GM21786 (cell line): ENCODE measurements around the gene UBASH3B.

ENCODE experiments used
- ATAC-seq: cut with Tn5 transposase; IDR thresholded peaks from one replicate; pipeline ENCODE4 v1.9.1; 2021; ENCODE audit not compliant: unreplicated experiment

UBASH3B gene

GRCh38 chr11:122731500-122731913 lies 76.0 kb downstream of the UBASH3B start:
- ATAC-seq, result no peak

DNA sequence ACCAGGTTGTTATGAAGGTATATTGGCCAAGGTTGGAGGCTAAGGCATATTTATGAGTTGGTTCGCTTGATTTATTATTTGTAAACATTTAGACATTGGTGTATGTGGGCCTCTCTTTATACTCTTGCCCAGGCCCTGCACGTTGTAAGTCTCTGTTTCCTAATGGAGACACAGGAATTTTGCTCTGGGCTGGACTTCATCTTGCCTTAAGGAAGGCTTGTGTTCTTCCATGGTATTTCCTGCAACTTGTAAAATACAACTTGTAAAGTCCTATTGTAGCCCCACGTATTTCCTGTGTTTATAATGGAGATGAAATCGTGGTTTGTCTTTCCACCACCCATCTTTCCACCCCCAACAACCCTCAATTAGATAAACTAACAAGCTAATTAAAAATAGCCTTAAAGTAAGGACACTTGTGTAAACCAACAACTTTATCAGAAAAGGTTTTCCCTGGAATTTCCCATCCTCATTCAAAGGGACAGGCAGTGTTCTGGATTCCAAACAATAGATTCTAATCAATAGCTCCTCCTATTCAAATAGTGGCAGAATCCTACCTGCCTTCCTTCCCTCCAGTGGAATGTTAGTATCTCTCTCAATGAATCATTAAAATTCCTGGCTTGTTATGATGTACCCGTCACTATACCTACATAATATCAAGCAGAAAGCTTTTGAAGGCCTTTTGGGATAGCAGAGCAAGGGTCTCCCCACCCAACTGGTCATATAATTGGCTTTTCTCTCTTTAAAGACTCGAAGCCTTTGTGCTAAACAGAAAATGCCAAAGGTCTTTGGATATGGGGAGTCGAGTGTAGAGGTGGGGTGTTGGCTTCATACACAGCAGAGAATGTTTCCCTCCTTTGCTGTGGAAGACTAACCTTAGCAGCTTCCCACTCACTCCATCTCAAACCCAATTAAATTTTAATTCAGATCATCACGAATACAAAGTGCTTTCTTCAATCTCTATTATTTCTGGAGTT lies 77.1 kb downstream of the UBASH3B start:
- no peak for ATAC-seq

DNA sequence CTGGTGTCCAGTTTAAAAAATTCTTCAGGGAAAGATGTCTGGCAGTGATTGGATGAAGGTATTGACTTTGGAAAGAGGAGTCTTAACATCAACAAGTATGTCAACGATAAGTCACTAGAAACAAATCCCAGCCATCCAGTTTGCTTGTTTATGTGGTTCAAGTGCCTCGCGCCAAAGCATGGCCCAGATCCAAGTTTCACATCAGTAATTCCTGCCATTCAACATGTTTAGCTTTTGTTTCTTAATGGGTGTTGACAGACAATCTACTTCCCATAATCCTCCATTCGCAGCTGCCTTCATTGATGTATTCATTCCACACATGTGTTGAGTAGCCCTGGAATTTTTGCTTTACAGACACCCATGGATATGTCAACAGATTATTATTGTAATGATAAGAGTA lies 77.8 kb downstream of the UBASH3B start:
- ATAC-seq, result no peak

DNA sequence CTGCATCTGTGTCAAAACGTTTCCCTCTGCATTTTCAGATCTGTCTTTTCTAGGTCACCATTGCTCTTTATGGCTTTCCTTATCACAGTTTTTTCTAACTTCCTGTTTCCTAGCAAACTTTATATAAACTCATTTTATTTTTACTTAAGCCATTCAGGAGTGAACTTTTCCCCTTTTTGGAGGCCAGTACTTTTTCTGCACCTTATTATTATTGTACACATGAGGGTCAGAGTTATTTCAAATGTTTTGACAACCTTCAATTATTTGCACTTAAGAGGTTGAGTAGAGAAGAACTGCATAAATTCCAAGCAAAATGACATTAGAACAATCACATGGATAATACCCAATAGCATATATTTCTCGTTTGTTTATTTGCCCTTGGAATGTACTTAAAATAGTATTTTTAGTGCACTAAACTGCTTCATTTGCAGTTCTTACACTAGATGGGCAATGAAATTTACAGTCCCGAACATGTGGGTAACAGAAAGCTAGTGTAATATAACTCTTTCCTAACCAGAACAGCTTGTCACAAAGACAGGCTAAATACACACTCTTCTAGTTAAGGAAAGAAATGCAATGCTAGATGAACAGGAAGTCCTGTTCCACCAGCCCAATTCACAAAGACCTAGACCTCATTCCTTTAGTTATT lies 79.5 kb downstream of the UBASH3B start:
- no peak for ATAC-seq

GRCh38 chr11:122737951-122738693 lies 82.6 kb downstream of the UBASH3B start:
- no peak for ATAC-seq

- no peak for ATAC-seq
These were observed 86.2 kb downstream of the UBASH3B start for GRCh38 chr11:122741613-122742300.

DNA sequence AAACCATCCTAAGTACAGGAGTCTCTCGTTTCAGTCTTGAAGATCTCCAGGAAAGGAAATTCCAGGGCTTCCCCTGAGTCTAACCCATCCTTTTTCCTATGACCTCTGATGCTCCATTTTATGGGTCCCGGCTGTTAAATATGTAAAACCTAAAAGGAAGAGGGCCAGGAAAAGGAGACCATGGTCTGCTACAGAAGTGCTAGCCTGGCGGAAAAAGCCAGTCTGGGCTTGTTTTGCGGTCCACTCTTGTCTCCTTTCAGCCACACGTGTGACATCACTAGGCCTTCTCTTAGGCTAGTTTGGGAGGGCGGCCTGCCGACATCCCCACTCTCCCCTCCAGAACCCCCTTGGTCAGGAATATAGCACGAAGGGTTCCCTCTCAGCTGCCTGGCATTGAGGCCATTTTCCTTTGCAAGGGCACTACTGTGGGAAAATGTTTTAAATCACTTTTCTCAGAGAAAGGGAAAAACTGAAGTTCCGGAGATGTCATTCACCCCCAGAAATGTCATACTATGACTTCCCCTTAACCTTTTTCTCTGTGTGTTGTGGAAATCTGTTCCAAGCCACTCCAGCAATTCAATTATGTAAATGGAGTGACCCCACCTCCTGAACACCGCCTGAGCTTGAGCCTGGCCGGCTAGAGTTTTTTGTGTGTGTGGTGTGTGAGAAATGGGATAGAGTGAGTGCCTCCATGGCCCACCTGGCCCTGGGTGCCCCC lies 86.9 kb downstream of the UBASH3B start:
- no peak for ATAC-seq

GRCh38 chr11:122743097-122743741 lies 87.7 kb downstream of the UBASH3B start:
- ATAC-seq, result no peak

DNA sequence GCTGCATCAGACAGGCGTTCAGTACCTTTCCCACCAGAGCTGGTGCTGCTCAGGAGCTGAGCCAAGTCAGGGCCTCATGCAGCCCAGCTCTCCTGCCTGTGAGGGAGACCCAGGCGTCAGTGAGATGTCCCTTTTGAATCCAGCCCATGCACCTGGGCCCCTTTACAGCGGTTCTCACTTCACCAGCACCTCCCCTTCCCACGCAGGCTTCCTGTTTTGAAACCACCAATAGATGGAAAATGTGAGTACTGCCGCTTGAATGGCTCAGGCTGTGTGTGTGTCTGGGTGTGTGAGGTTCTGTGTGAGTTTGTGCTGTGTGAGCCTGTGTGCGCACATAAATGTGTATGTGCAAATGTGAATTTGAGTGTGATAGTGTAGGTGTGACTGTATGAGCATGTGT lies 88.4 kb downstream of the UBASH3B start:
- peak; percentile 40 for ATAC-seq

- no peak for ATAC-seq
These were observed 88.8 kb downstream of the UBASH3B start for GRCh38 chr11:122744357-122744756.

- no peak for ATAC-seq
These were observed 89.6 kb downstream of the UBASH3B start for GRCh38 chr11:122745111-122745510.

DNA sequence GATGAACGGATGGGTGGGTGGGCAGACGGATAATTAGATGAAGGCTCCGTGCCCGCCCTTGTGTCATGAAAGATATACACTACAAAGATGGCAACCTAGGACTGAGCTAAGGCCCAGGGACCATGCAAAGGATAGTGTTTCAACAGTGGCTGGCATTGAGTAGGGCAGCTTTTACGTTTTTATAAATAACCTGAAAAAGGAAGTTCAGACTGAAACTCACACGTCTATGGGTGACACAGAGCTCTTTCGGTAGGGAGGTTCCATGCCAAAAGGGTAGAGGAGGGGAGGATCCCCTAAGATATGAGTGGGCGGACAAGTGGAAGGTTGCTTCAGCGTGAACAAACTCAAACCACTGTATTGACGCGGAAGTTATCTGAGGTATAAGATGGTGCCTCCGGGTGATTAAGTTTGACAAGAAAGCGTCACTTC lies 90.5 kb downstream of the UBASH3B start:
- ATAC-seq, result peak; percentile 85

DNA sequence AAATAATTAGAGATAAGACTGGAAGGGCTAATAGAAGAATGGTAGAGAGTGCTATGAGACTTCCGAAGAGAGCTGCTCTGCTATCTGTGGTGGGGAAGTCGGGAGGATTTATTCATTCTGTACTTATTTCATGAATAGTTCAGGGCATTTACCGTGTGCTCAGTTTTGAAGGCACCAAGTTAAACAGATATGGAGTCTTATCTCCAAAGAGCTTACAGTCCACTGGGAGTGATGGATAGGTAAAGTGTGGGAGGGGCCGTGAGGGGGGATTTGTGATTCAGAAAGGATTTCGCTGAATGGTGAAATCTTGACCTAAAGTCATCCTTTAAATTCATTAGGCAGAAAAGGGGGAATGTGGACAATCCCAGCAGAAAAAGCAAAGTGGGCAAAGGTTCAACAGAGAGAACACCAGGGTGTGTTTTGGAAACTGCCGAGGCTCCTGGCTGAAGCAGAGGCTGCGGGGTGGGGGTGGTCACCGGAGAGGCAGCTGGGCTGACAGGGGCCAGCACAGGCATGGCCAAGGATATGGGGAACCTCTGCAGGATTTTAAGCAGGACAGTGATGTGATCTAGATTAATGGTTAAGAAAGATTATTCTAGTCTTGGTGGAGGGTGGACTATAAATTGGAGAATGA lies 91.2 kb downstream of the UBASH3B start:
- no peak for ATAC-seq

DNA sequence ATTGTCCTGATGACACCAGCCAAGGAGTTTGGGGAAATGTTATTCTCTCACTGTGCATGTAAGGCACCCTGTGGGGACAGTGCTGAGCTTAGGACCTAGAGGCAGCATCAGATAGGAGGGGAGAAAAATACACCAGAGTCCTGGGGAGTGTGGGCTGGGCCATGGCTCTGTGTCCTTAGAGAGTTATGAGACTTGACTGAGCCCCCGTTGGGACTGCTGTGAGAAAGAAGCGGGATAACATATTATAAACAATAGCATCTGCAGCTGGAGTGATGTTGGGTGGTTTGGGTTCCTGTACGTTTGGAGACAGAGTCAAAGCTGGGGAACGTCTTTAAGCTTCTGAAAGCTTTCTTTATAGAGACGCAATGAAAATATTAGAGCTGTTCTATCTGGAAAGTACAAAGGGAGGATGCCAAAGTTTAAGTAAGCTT lies 91.8 kb downstream of the UBASH3B start:
- no peak for ATAC-seq

DNA sequence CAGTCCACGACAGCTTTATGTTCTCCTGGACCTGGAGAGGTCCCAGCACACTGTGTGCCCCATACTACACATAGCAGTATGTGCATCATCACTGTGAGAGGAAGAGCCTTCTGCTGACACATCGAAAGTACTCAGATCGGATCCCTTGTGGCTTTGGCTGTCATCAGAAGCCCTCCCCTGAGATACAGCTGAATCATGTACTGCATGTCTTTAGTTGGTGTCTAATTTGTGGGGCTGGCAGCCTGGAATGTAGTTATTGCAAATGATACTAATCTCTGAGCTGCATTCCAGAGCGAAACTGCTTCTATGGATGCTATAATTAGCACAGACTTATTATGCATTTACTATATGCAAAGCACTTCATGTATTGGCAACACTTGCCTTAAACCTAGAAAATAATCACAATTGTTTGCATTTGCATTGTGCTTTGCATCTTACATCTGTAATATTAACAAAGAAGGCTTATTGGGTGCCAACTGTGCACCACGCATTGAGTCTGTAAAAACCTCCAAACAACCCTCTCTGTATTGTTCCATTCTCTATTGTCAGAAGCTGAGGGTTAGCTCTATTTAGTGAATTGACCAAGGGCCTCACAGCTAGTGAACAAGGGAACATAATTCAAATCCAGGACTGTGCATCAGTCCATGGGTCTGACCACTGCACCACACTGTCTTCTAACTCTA lies 93.6 kb downstream of the UBASH3B start:
- peak; percentile 84 for ATAC-seq

GRCh38 chr11:122750049-122750448 lies 94.5 kb downstream of the UBASH3B start:
- no peak for ATAC-seq

GRCh38 chr11:122751292-122752070 lies 96.0 kb downstream of the UBASH3B start:
- ATAC-seq, result no peak

GRCh38 chr11:122754028-122754427 lies 98.5 kb downstream of the UBASH3B start:
- ATAC-seq, result no peak
